Measurements from ENCODE around the gene TMEM144. TPM values are rescaled to one million over a fixed set of nuclear protein-coding genes. Genes with fewer than 3 reads are reported as not detected.

TMEM144 gene
- total RNA-seq, 1 experiment from 2014 or later: 5.4 TPM

DNA sequence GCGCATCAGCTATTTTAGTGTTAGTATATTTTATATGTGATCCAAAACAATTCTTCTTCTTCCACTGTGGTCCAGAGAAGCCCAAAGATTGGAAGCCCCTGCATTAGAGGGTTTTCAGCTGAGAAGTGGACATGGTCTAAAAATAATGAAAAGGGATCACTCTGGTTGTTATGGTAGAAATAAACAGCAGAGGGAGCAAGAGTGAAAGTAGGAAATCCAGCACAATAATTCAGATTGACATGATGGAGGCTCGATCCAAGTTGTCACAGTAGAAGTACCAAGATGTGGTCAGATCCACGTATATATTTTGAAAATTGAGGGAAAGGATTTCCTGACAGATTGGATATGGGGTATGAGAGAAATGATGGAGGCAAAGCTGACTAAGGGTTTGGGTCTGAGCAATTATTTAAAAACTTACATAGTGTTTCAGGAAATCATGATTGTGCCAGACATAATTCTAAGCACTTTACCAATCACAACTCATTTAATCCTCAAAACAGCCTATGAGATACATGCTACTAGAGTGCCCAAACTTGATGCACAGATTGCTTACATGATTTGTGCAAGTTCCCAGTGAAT is 17.0 kb upstream of the TMEM144 start:
- H3K36me3 ChIP-seq (ENCODE audit: low read depth, low read length): no peaks in the 10 kb centered on the region
- no peak overlapping the region for H3K4me2 ChIP-seq (ENCODE audit: low read length)
- no peak overlapping the region for H3K9ac ChIP-seq (ENCODE audit: low read length)
- ChIA-PET POLR2A (ENCODE audit: unreplicated experiment) (no interaction called here), CTCF (no interaction called here)
- BruUV-seq (replicated peaks): no TSS peak
- no peak overlapping the region for H3K27ac ChIP-seq (ENCODE audit: low read length)
- DNase-seq (peak; percentile 62), ATAC-seq (peak; percentile 46)
- H3K9me3 ChIP-seq (ENCODE audit: low read length): no peaks in the 10 kb centered on the region
- H3F3A ChIP-seq (ENCODE audit: low read length, unreplicated experiment): no peaks in the 10 kb centered on the region
- H4K20me1 ChIP-seq (ENCODE audit: low read length): no peaks in the 10 kb centered on the region
- H3K4me1 ChIP-seq (ENCODE audit: insufficient read depth, low read length): no peaks in the 10 kb centered on the region
- no peaks in the 10 kb centered on the region for H3K27me3 ChIP-seq (ENCODE audit: low read length)
- H3K9me2 ChIP-seq (replicated peaks; ENCODE audit: low read length): no peaks in the 10 kb centered on the region
- H2AFZ ChIP-seq (ENCODE audit: low read length): peak overlapping the region; percentile 37; the same call in 1 of the 2 replicates
- TF ChIP-seq, protein P1, sequence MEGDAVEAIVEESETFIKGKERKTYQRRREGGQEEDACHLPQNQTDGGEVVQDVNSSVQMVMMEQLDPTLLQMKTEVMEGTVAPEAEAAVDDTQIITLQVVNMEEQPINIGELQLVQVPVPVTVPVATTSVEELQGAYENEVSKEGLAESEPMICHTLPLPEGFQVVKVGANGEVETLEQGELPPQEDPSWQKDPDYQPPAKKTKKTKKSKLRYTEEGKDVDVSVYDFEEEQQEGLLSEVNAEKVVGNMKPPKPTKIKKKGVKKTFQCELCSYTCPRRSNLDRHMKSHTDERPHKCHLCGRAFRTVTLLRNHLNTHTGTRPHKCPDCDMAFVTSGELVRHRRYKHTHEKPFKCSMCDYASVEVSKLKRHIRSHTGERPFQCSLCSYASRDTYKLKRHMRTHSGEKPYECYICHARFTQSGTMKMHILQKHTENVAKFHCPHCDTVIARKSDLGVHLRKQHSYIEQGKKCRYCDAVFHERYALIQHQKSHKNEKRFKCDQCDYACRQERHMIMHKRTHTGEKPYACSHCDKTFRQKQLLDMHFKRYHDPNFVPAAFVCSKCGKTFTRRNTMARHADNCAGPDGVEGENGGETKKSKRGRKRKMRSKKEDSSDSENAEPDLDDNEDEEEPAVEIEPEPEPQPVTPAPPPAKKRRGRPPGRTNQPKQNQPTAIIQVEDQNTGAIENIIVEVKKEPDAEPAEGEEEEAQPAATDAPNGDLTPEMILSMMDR (conservative IDR thresholded peaks at IDR 0.05; ENCODE audit: low read depth, low read length): peak; percentile 67
- TF ChIP-seq EZH2 (IDR thresholded peaks at IDR 0.05; ENCODE audit: low read length, unreplicated experiment): no peak
- intact Hi-C loops (cut with micrococcal nuclease): loop anchor here (1.0 kb wide), 1 partner anchor 62 kb away; no protein-coding TSS in a partner anchor
- H3K79me2 ChIP-seq (ENCODE audit: low read length): no peaks in the 10 kb centered on the region
- H3K4me3 ChIP-seq (ENCODE audit: low read length): no peak overlapping the region

DNA sequence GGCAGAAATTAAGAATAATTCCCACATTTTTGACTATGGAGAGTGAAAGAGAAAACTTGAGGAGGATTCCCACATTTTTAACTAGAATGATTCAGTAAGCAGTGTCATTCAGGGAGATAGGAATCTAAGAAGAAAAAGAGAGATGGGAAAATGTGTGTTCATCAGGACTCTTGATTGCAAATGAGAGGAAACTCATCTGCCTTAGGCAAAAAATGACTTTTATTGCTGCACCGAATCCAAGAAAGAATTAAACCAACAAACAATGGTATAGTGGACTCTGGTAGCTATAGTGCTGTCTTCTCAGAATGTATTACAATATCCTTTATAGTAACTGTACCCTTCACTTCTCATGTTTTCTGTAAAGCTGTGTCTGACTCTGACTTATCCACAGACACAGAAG is 15.0 kb upstream of the TMEM144 start:
- intact Hi-C loops (cut with micrococcal nuclease): no loop called here
- no peak overlapping the region for H3K4me2 ChIP-seq (ENCODE audit: low read length)
- H3K79me2 ChIP-seq (ENCODE audit: low read length): no peaks in the 10 kb centered on the region
- no peak overlapping the region for H3K4me3 ChIP-seq (ENCODE audit: low read length)
- no peaks in the 10 kb centered on the region for H3K9me3 ChIP-seq (ENCODE audit: low read length)
- no peaks in the 10 kb centered on the region for H4K20me1 ChIP-seq (ENCODE audit: low read length)
- H3K9ac ChIP-seq (ENCODE audit: low read length): no peak overlapping the region
- DNase-seq: no peak
- no peaks in the 10 kb centered on the region for H3F3A ChIP-seq (ENCODE audit: low read length, unreplicated experiment)
- H3K9me2 ChIP-seq (replicated peaks; ENCODE audit: low read length): no peaks in the 10 kb centered on the region
- no peaks in the 10 kb centered on the region for H3K4me1 ChIP-seq (ENCODE audit: insufficient read depth, low read length)
- TF ChIP-seq EZH2phosphoT487 (IDR thresholded peaks at IDR 0.05; ENCODE audit: borderline replicate concordance, low read length) (no peak), EZH2 (IDR thresholded peaks at IDR 0.05; ENCODE audit: low read length, unreplicated experiment) (no peak)
- TF ChIP-seq, protein P1 (conservative IDR thresholded peaks at IDR 0.05; ENCODE audit: low read depth, low read length): no peak
- H3K27ac ChIP-seq (ENCODE audit: low read length): no peak overlapping the region
- no peaks in the 10 kb centered on the region for H3K36me3 ChIP-seq (ENCODE audit: low read depth, low read length)
- H2AFZ ChIP-seq (ENCODE audit: low read length): no peak overlapping the region
- ChIA-PET POLR2A (ENCODE audit: unreplicated experiment) (interaction anchor here (0.6 kb wide), 1 partner anchor 77 kb away, joined by 6 read pairs; no protein-coding TSS in a partner anchor), CTCF (no interaction called here)
- BruUV-seq (replicated peaks): no TSS peak
- no peaks in the 10 kb centered on the region for H3K27me3 ChIP-seq (ENCODE audit: low read length)
- ATAC-seq: no peak

DNA sequence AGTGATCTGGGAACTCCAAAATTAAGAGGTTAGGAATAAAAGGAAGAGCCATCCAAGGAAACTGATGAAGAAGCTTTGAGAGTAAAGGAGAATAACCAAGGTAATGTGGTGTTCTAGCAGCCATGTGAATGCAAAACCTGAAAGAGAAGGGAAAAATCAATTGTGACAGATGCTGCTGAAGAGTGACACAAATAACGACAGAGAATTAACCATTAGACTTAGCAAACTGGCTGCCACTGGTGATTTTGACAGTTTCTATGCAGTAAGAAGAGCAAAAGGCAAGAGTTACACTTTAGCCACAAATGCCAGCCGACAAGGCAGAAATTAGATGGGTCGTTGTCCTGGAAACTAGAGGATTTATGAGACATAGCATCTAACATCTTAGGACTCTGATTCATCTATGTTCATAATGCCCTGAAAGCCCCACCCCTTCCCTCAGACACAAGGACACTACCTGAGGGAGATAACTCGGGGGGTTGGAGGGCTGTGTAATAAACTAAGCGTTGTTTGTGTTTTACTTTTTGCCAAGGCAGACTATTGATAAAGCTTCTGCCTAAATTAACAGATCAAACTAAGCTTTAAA is 13.0 kb upstream of the TMEM144 start:
- Histone ChIP-seq H3K4me3 (ENCODE audit: low read length) (no peak overlapping the region), H3K4me2 (ENCODE audit: low read length) (no peak overlapping the region), H3K9ac (ENCODE audit: low read length) (no peak overlapping the region), H3K4me1 (ENCODE audit: insufficient read depth, low read length) (no peaks in the 10 kb centered on the region), H3F3A (ENCODE audit: low read length, unreplicated experiment) (no peaks in the 10 kb centered on the region), H2AFZ (ENCODE audit: low read length) (no peak overlapping the region), H3K79me2 (ENCODE audit: low read length) (no peaks in the 10 kb centered on the region), H3K36me3 (ENCODE audit: low read depth, low read length) (no peaks in the 10 kb centered on the region), H3K27me3 (ENCODE audit: low read length) (no peaks in the 10 kb centered on the region), H4K20me1 (ENCODE audit: low read length) (no peaks in the 10 kb centered on the region), H3K27ac (ENCODE audit: low read length) (no peak overlapping the region), H3K9me2 (replicated peaks; ENCODE audit: low read length) (no peaks in the 10 kb centered on the region), H3K9me3 (ENCODE audit: low read length) (no peaks in the 10 kb centered on the region)
- ChIA-PET CTCF (no interaction called here), POLR2A (ENCODE audit: unreplicated experiment) (no interaction called here)
- TF ChIP-seq EZH2phosphoT487 (IDR thresholded peaks at IDR 0.05; ENCODE audit: borderline replicate concordance, low read length) (no peak), EZH2 (IDR thresholded peaks at IDR 0.05; ENCODE audit: low read length, unreplicated experiment) (no peak)
- TF ChIP-seq, protein P1 (conservative IDR thresholded peaks at IDR 0.05; ENCODE audit: low read depth, low read length): no peak
- DNase-seq (no peak), ATAC-seq (no peak)
- intact Hi-C loops (cut with micrococcal nuclease): no loop called here
- no TSS peak for BruUV-seq (replicated peaks)

All from PC-3 (cell line).